ENCODE measurements around the gene MMP10.
A peak's percentile ranks its signal among the peaks of the same experiment; 100 is the strongest.

Gene MMP10

DNA sequence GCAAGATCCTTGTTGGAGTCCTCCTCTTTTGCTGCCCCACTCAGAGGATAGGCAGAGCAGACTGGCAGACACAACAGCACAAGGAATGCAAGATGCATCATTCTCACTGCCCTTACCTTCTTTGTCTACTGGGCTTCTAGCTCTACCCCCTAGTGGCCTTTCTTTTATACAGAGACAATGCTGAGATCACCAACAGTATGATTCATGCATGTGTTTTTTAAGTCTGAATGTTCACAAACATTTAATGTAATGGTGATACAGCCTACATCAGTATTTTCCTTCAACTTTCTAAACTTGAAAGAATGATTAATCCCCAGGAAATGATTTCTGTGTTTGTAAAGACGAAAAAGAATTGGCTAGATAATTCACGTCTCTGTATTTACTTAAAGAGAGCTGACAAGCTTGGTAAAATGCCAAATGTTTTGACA lies at the start of gene MMP10:
MMP10 (minus strand) TSS at position 138 of the 428 bp plus-strand sequence; CDS start at position 101, 37 bp downstream.
- DNase-seq: no peak

DNA sequence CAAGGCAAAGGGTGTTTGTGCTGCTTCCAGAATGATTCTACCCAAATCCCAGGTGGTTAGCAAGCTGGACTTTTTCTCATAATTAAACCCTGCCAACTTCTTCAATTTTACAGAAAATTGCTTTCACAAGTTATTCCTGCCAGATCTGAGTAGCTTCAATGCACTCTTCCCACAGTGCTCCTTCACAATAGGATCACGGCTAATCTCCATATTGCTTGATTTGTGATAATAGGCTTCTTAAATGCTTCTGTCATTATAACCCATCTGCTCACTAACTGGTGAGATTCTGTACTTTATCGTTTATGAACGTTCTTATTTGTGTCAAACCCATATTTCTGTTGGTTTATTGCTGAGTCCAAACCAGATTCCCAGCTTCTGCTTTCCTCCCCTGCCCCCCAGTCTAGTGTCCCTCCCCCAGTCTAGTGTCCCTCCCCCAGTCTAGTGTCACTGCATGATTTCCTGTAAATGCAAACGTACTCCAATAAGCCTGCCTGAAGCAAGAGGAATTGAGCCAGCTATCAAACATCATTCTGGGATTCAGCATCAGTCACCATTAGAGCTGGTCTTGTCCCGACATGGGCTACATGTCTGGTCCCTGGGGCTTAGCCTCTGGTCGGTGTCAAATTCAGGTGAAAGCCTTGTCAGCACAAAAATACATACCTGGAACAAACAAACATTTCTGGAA lies 49.0 kb upstream of the MMP10 start:
- no peak for DNase-seq

- DNase-seq: no peak
These were observed 44.1 kb upstream of the MMP10 start for GRCh38 chr11:102824556-102824955.

- no peak for DNase-seq
These were observed 39.1 kb upstream of the MMP10 start for GRCh38 chr11:102819491-102819890.

GRCh38 chr11:102813484-102813883 lies 33.1 kb upstream of the MMP10 start:
- DNase-seq: no peak

- DNase-seq: no peak
These were observed 31.8 kb upstream of the MMP10 start for GRCh38 chr11:102812188-102812587.

DNA sequence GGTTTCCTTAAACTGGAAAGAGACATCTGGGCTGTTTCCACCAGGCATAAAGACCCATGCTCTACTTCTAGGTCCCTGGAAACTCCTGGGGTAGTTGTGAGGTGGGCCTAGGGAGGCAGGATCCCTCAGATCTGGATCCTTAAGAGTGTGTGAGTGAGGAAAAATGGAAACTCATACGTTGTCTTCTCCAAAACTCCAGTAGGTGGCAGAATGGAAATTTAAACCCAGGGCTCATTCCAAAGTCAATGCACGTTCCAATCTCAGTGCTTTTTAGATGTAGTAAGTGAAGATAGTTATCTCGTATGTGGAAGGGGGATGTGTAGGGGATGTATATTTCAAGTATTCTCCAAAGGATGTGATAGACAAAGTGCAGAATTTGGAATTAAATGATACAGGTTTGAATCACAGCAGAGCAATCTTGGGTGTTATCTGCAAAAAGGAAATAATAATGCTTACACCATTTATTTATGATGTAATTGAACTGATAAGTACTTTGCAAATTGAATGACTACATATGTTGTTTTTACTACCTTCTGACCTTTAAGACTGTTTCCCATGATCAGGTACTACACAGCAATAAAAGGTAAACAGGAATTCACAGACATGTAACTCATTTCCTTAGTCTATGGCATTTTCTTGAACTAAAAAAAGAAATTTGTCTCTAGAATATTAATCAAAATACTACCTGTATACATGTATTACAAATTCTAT lies 30.7 kb upstream of the MMP10 start:
- peak in 1 of 2 experiments; percentile 27 for DNase-seq

DNA sequence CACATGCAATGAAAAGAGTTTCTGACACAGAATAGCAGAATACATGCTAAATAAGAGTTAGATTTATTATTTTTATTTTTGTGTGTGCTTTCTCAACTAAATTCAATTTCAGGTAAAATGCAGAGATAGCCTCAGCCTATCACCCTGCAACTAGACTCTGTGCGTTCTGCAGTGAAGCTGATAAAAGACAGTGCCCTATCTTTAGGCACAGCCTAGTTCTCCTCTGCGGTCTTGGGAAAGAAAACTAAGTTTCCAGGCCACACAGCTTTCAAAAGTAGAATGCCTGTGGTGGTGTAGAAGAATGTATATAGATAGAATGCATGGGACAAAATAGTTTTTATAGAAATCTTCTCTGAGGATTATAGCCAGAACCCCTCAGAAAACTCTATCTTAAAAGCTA lies 29.5 kb upstream of the MMP10 start:
- DNase-seq: no peak

- no peak for DNase-seq
These were observed 27.5 kb upstream of the MMP10 start for GRCh38 chr11:102807921-102808320.

GRCh38 chr11:102806296-102806695 lies 25.9 kb upstream of the MMP10 start:
- DNase-seq: no peak

GRCh38 chr11:102802341-102802740 lies 21.9 kb upstream of the MMP10 start:
- DNase-seq: no peak

DNA sequence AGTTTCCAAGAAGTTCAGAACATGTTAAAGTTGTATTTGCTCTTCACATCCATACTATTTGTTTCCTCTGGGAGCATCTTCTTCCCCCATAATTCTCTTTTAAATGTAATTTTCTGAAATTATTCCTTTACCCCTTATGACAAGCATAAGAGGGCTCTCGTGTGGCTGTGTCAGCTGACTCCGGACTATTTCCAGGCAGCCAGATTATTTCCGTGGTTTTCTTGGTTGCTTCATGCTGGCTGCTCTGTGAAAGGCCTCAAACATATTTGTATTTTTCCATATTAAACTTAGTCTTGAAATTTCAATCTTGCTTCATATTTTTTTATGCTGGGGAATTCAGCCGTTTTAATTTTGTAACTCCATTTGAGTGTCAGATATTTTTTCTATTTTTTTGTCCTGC lies 20.3 kb upstream of the MMP10 start:
- no peak for DNase-seq

GRCh38 chr11:102799681-102800340 lies 19.4 kb upstream of the MMP10 start:
- DNase-seq: no peak

DNA sequence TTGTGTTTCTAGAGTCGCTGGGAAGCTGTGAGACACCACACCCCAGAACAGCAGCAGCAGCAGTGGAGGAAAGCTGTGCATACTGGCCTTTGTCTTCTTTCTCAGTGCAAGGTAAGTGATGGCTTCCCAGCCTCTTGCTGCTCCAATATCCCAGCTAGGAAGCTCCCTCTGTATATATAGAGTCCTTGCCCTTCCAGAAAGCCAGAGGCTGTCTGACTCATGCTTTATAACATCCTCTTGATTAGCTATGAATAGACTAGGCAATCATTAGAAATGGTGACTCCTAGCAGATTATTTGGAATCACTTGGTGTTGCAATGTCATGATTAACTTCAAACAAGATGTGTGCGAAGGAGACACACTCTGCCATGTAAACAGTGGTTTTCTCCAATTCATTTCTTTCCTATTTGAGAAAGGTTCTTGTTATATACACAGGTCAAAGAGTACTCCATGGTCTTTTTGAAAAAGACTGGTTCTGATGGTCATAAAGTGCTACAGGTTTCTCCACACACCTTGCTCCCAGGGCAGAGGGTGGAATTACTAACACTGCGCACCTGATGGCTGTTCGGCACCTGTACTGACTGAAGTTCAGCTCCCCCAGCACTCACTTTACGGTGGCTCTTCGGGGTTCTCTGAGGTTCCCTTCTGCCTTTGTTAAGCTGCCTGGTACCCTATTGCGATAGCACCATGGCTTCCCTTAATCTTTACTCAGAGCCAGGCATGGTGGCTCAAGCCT lies 17.8 kb upstream of the MMP10 start, which contains the start of gene MMP1:
MMP1 (minus strand) TSS at position 149 of the 735 bp plus-strand sequence; CDS start at position 81, 68 bp downstream.
- no peak for DNase-seq

DNA sequence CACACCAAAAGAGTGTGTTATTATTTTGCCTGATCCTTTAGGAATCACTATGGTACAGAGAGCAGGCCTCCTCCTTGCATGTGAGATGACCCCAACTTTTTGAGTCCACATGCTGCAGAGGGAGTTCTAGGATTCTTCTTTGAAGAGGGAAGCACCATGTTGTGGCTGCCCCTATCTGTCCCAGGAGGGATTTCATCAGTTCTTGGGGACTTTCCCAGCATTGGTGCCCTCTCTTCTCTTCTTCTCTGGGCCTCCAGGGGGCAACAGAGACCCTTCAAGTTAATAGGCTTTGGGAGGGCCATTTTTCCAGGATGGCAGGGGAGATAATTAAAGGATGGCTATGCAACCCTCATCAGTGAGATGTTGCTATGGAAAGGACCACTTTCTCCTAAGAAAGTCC lies 14.0 kb upstream of the MMP10 start:
- DNase-seq: peak; percentile 10 to 25

GRCh38 chr11:102793677-102794290 lies 13.4 kb upstream of the MMP10 start:
- DNase-seq: no peak

DNA sequence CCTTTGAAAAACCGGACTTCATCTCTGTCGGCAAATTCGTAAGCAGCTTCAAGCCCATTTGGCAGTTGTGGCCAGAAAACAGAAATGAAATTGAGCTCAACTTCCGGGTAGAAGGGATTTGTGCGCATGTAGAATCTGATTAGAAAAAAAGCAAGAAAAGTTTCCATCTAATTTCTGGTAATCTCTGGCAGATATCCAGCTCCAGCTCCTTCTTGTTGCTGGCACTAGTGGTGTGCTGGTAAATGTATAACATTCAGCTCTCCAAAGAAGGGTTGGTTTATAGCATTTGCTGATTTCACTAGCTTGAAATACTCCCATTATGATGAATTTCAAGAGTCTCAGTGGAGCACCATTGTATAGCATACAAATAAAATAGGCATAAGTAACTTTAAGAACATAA lies 12.2 kb upstream of the MMP10 start:
- DNase-seq: no peak

GRCh38 chr11:102791271-102792036 lies 11.0 kb upstream of the MMP10 start:
- DNase-seq: no peak

DNA sequence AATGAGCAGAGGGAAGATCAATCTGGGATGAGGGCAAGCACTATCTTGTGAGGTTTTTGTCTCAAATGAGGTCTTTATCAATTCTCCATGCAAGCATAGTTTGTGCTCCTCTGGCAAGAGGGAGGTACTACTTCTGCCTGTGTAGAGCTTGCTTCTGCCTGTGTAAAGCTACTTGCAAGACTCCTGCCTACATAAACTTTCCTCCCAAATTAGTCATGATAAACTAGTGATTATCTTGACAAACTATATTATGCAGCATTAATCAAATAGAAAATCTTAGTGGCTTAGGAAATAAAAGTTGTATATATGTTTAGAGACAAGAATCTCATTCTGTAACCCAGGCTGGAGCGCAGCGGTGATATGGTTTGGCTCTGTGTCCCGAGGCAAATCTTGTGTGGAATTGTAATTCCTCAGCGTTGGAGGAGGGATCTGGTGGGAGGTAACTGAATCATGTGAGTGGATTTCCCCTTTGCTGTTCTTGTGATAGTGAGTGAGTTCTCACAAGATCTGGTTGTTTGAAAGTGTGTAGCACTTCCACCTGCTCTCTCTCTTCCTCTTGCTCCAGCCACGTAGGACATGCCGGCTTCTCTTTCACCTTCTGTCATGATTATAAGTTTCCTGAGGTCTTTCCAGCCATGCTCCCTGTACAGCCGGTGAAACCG lies 8.0 kb upstream of the MMP10 start:
- no peak for DNase-seq

GRCh38 chr11:102784380-102784779 lies 4.0 kb upstream of the MMP10 start:
- no peak for DNase-seq

DNA sequence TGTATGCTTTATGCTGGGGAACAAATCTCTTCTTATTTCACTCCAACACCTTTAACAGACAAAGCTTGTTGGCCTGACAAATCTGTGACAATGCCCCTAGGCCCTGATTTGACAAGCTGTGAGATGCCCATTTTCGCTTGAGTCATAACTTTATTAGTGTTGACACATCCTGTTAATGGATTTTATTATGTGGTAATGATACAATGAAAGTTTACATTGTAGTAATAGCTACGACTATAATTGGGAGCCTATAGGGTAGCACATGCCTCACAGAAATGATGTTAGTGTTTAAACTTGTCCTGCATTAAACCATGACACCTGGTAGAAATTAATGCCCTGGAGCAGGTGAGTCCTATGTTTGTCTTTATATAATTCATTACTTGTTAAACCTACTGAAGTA lies 3.3 kb upstream of the MMP10 start:
- no peak for DNase-seq
